Measurements from ENCODE around the gene SELENOF.
"Not testable (repeated sequence)": the region's sequence is repeated elsewhere in the genome, so short reads cannot be mapped to it uniquely, and the experiment has no call there.

SELENOF gene

DNA sequence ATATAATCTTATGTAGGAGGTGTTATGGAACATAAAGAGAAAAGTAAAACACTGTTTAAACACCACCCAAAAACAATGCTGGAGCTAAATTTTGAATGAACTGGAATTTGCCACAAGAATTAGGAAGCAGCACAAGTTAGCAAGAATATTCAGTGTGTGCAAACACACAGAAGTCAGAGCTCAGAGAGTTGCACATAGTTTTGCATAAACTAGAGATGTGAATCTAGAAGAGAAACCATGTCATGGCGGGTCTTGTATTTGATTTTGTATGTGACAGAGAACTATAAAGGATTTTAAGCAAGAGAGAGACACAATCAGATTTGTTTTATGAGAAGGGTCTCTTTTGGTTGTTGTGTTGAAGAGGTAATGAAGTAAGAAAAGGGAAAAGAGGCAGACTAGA is 38.2 kb downstream of the SELENOF start:
- H3K4me3 ChIP-seq (replicated peaks; ENCODE audit: low read depth, low read length): no peak overlapping the region
- DNase-seq (ENCODE audit: extremely low read depth, low read depth): no peak
- TF ChIP-seq, protein P1, sequence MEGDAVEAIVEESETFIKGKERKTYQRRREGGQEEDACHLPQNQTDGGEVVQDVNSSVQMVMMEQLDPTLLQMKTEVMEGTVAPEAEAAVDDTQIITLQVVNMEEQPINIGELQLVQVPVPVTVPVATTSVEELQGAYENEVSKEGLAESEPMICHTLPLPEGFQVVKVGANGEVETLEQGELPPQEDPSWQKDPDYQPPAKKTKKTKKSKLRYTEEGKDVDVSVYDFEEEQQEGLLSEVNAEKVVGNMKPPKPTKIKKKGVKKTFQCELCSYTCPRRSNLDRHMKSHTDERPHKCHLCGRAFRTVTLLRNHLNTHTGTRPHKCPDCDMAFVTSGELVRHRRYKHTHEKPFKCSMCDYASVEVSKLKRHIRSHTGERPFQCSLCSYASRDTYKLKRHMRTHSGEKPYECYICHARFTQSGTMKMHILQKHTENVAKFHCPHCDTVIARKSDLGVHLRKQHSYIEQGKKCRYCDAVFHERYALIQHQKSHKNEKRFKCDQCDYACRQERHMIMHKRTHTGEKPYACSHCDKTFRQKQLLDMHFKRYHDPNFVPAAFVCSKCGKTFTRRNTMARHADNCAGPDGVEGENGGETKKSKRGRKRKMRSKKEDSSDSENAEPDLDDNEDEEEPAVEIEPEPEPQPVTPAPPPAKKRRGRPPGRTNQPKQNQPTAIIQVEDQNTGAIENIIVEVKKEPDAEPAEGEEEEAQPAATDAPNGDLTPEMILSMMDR (IDR thresholded peaks at IDR 0.05; ENCODE audit: low read depth, low read length, missing control alignments): no peak

GRCh38 chr1:86872086-86872485 is 41.8 kb downstream of the SELENOF start:
- no peak for DNase-seq (ENCODE audit: extremely low read depth, low read depth)
- no peak overlapping the region for H3K4me3 ChIP-seq (replicated peaks; ENCODE audit: low read depth, low read length)
- TF ChIP-seq, protein P1 (IDR thresholded peaks at IDR 0.05; ENCODE audit: low read depth, low read length, missing control alignments): no peak

GRCh38 chr1:86871001-86871400 is 42.9 kb downstream of the SELENOF start:
- TF ChIP-seq, protein P1 (IDR thresholded peaks at IDR 0.05; ENCODE audit: low read depth, low read length, missing control alignments): no peak
- H3K4me3 ChIP-seq (replicated peaks; ENCODE audit: low read depth, low read length): no peak overlapping the region
- DNase-seq (ENCODE audit: extremely low read depth, low read depth): no peak

- no peak overlapping the region for H3K4me3 ChIP-seq (replicated peaks; ENCODE audit: low read depth, low read length)
- no peak for DNase-seq (ENCODE audit: extremely low read depth, low read depth)
- TF ChIP-seq, protein P1 (IDR thresholded peaks at IDR 0.05; ENCODE audit: low read depth, low read length, missing control alignments): no peak
These were observed 45.4 kb downstream of the SELENOF start for GRCh38 chr1:86868477-86868876.

DNA sequence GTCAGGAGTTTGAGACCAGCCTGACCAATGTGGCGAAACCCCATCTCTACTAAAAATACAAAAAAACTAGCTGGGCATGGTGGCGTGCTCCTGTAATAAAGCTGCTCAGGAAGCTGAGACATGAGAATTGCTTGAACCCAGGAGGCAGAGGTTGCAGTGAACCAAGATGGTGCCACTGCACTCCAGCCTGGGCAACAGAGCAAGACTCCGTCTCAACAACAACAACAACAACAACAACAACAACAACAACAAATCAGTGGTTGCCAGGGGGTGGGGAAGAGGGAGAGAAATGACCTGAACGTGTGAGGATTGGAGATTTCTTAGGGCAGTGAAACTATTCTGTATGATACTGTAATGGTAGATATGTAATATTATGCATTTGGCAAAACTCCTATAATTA is 46.6 kb downstream of the SELENOF start:
- H3K4me3 ChIP-seq (replicated peaks; ENCODE audit: low read depth, low read length); DNase-seq (ENCODE audit: extremely low read depth, low read depth): not testable (repeated sequence)

DNA sequence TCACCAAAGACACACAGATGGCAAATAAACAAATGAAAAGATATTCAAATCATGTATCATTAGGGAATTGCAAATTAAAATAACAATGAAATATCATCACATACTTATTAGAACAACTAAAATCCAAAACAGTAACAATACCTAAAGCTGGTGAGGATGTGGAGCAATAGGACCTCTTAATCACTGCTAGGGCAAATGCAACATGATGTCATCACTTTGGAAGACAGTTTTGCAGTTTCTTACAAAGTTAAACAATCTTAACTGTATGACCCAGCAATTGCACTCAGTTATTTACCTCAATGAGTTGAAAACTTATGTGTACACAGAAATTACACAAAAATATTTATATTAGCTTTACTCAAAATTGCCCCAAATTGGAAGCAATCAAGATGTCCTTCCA is 47.3 kb downstream of the SELENOF start:
- no peak overlapping the region for H3K4me3 ChIP-seq (replicated peaks; ENCODE audit: low read depth, low read length)
- DNase-seq (ENCODE audit: extremely low read depth, low read depth): no peak
- TF ChIP-seq, protein P1 (IDR thresholded peaks at IDR 0.05; ENCODE audit: low read depth, low read length, missing control alignments): no peak

GRCh38 chr1:86865973-86866637 is 47.8 kb downstream of the SELENOF start:
- TF ChIP-seq, protein P1 (IDR thresholded peaks at IDR 0.05; ENCODE audit: low read depth, low read length, missing control alignments): no peak
- no peak for DNase-seq (ENCODE audit: extremely low read depth, low read depth)
- H3K4me3 ChIP-seq (replicated peaks; ENCODE audit: low read depth, low read length): no peak overlapping the region

All from HFF-Myc (cell line).